GM03348 (cell line): ENCODE data around the gene MPP4.

Experiments
- DNase-seq: peaks from one replicate; pipeline ENCODE4 v3.0.0; 2012; ENCODE audit warnings: low spot score

MPP4 gene

DNA sequence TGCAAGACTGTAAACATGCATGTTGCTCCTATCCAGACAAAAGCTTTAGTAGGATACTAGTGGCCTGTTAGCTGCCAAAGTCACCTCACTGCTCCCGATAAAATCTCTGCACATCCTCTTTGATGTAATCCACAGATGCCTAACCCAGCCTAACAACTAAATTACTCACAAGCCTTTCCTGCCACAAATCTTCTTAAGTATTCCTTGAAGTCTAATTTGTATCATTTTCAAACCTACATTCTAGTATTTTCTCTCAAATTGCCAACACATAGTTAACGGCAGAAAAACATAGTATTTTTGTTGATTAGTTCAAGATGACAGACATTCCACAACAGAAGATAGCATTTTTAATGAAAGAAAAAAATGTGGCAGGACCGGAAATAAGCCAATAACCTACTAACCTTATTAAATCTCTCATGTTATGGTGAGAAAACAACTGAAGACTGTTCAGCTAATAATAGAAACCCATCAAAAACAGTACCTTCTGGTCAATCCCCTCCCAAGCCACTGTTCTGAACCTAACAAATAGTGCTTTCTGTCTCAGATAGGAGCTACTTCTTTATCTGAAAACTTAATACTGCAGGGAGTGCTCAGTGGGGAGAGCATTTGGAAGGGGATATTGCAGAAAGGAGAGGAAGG is at the start of gene MPP4:
Gene MPP4 (minus strand): TSS at position 57 of the 639 bp plus-strand sequence. CDS start 4,690 bp downstream, outside the sequence.
- DNase-seq: peak; percentile 41

- no peak for DNase-seq
Observed at GRCh38 chr2:201746551-201746950, 48.1 kb upstream of the MPP4 start.

- no peak for DNase-seq
Observed at GRCh38 chr2:201735486-201735885, 37.0 kb upstream of the MPP4 start.

GRCh38 chr2:201734111-201734510 is 35.7 kb upstream of the MPP4 start:
- DNase-seq: no peak

DNA sequence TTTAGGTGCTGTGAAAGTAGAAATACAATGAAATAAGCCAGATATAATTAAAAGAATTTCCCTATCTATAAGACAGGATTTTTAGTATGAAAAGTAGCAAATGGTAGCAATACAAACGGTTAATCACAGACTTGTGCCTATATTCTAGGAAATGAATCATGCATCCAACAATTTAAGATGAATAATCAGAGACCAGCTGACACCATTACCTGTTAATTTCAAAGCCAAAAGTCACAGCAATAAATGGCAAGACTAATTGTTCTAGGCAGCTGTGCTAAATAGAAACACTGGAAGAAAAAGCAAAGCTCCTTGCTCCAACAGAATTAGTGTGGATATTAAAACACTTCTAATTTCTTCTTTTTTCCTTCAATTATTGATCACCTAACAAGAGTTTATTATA is 35.1 kb upstream of the MPP4 start:
- no peak for DNase-seq

DNA sequence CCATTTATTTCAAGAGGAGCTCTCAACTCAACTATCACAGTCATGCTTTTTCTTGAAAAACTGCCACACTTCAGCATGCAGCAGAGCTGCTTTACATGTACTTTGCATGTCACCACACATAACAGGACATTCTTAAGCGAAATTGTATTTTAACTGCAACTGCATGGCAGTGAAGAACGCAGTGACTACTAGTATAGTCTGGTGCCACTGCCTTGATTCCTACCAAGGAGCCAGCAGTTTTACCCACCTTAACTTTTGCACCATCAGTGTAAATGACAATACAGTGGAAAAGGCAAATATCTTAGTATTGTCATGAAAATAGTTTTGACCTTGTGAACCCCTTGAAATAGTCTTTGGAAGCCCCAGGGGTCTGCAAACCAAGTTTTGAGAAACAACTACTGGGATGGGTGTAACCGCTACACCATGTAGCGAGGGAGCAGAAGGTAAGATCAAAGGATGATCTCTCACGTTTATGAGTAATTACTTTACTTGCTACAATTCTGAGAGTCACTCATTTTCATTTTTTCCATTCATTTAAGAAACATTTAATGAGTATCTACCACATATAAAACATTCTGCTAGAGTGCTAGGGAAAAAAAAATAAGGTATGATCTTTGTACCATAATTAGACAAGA is 32.3 kb upstream of the MPP4 start:
- no peak for DNase-seq

DNA sequence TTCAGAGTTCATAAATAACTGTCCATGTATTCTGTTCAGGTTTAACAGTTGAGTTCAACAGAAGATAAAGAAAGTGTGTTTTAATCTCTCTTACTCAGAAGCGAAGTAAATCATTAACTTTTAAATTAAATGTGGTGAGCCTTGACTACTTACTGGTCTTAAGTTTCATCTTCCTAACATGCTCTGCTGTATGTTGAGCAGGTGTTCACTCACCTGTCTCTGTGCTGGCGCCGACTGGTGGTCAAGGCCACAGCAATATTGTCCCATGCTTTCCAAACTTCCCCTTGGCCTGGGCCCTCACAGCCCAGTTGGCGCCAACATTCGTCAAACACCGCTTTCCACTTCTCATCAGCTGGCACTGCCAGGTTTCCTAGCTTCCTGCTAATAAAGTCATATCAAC is 17.0 kb upstream of the MPP4 start:
- no peak for DNase-seq

DNA sequence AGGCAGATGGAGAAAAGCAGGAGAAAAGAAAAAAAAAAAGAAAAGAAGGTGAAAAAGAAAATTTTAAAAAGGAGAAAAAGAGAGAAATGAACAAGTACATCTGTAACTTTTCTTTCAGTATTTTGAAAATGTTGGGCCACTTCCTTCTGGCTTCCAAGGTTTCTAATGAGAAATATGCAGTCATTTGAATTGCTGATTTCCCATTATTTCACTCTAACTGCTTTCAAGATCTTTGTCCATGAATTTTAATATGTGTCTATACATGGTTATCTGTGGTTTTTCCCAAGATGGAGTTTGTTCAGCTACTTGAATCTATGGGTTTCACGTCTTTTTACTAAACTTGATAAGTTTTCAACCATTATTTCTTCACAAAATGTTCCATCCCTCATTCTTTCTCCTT is 14.3 kb upstream of the MPP4 start:
- no peak for DNase-seq

GRCh38 chr2:201709747-201710146 is 11.3 kb upstream of the MPP4 start:
- DNase-seq: no peak

- no peak for DNase-seq
Observed at GRCh38 chr2:201709049-201709448, 10.6 kb upstream of the MPP4 start.

- peak; percentile 70 for DNase-seq
Observed at GRCh38 chr2:201707753-201708152, 9.3 kb upstream of the MPP4 start.

- DNase-seq: no peak
Observed at GRCh38 chr2:201707142-201707541, 8.7 kb upstream of the MPP4 start.

GRCh38 chr2:201704536-201704935 is 6.1 kb upstream of the MPP4 start:
- no peak for DNase-seq

GRCh38 chr2:201701646-201702045 is 3.2 kb upstream of the MPP4 start:
- DNase-seq: no peak

- DNase-seq: no peak
Observed at GRCh38 chr2:201699416-201699815, 972 bp upstream of the MPP4 start.

DNA sequence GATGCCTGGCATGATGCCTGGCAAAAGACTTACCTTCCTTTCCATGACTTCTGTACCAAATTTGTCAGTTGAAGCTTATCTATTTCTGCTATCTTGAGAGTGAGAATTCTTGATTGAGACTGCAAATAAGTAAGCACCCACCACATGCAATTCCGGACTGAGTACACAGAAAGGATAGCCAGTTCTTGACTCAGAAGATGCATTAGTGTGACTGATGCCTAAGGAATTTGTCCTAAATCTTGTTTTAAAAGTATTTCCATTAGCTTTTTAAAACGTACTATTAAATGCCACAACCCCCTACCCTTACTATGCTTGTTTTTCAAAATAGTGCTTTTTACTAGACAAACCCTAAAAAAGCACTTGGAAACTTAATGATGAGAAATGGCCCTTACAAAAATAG is 545 bp downstream of the MPP4 start:
- peak; percentile 63 for DNase-seq

DNA sequence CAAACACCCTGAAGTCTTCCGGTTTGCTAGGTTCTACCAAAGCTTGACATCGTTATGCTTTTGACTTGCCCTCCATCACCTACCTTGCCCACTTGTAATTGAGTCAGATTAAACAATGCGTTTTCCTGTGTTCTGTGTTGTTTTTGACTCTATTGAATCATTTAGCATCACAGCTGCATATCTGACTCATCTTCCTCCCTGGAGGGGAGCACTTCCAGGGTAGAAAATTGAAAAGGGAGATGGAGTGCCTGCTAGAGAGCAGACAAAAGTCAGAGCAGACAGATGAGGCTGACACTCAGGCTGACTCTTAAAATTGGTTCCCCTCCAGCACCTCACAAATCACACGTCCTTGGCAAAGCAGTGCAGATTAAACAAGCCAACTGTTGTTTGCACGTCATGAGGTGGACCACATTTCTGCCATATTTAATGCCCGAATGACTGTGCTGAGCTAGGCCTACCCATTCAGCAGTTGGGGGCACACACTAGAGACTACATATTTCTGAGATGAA is 2.2 kb downstream of the MPP4 start:
- DNase-seq: peak; percentile 76

GRCh38 chr2:201685156-201685555 is 13.3 kb downstream of the MPP4 start:
- no peak for DNase-seq

GRCh38 chr2:201680743-201681142 is 17.7 kb downstream of the MPP4 start:
- DNase-seq: no peak

DNA sequence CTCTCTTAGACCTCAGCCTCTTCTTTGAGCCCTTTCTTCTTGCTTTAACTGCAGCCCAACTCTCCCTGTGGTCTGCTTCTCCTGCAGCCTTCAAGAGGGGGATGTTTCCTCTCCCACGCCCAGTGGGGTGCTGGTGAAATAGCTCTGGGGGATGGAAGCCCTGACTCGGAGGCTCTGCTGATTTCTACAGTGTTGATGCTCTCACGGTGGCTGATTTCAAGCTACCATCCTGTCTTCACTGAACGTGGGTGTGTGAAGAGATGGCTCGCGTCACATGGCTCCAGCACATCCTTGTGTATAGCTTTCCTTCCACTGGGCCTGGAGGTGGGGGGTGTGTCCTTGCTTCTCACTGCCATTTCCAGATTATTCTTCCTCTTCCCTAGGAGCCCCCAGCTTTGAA is 20.0 kb downstream of the MPP4 start:
- DNase-seq: no peak

GRCh38 chr2:201675454-201675853 is 23.0 kb downstream of the MPP4 start:
- DNase-seq: no peak

- no peak for DNase-seq
Observed at GRCh38 chr2:201674794-201675193, 23.6 kb downstream of the MPP4 start.

- DNase-seq: no peak
Observed at GRCh38 chr2:201674298-201674697, 24.1 kb downstream of the MPP4 start.

DNA sequence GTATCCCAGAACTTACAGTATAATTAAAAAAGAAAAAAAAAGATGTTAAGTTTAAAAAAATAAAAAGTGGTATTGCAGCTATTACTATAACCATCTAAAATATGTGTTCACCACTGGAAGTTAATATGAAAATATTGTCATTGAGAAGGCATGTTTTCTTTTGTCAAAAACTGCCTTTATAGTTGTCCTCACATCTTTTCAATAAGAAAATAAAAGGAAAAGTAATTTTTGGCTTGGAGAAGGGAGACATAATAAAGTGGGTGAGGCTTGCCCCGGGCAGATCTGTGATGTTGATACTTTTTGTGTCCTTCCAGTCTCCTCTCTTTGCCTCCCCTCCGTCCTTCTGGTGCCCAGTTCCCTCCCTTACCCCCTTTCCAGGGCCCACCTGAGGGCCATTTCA is 24.9 kb downstream of the MPP4 start:
- no peak for DNase-seq
